ENCODE measurements around the gene CPA1. TPM values are rescaled to one million over a fixed set of nuclear protein-coding genes. Genes with fewer than 3 reads are reported as not detected.

Gene CPA1
- total RNA-seq, 1 donor from 2014 or later = not detected

- DNase-seq (ENCODE audit: low read depth) = no peak
- H3K4me3 ChIP-seq (ENCODE audit: low read depth, low read length) = no peak overlapping the region
- no peak for TF ChIP-seq CTCF (conservative IDR thresholded peaks at IDR 0.05; ENCODE audit: low read depth, low read length)
Measured at GRCh38 chr7:130362251-130362816, 18.0 kb upstream of the CPA1 start.

- no peak overlapping the region for H3K4me3 ChIP-seq (ENCODE audit: low read depth, low read length)
- TF ChIP-seq CTCF (conservative IDR thresholded peaks at IDR 0.05; ENCODE audit: low read depth, low read length) = no peak
- peak; percentile 96 for DNase-seq (ENCODE audit: low read depth)
Measured at GRCh38 chr7:130363026-130363847, 17.1 kb upstream of the CPA1 start.

GRCh38 chr7:130364451-130364850 lies 15.8 kb upstream of the CPA1 start:
- no peak for DNase-seq (ENCODE audit: low read depth)

GRCh38 chr7:130365088-130365487 lies 15.2 kb upstream of the CPA1 start:
- H3K4me3 ChIP-seq (ENCODE audit: low read depth, low read length) = no peak overlapping the region
- DNase-seq (ENCODE audit: low read depth) = no peak
- no peak for TF ChIP-seq CTCF (conservative IDR thresholded peaks at IDR 0.05; ENCODE audit: low read depth, low read length)

More at GRCh38 chr7:130364451-130364850, 15.8 kb upstream of the CPA1 start:
- TF ChIP-seq CTCF (conservative IDR thresholded peaks at IDR 0.05; ENCODE audit: low read depth, low read length) = no peak
- H3K4me3 ChIP-seq (ENCODE audit: low read depth, low read length) = no peak overlapping the region

GRCh38 chr7:130365511-130366441 lies 14.5 kb upstream of the CPA1 start:
- no peak for TF ChIP-seq CTCF (conservative IDR thresholded peaks at IDR 0.05; ENCODE audit: low read depth, low read length)
- no peak overlapping the region for H3K4me3 ChIP-seq (ENCODE audit: low read depth, low read length)
- no peak for DNase-seq (ENCODE audit: low read depth)

- no peak for TF ChIP-seq CTCF (conservative IDR thresholded peaks at IDR 0.05; ENCODE audit: low read depth, low read length)
- no peak for DNase-seq (ENCODE audit: low read depth)
- H3K4me3 ChIP-seq (ENCODE audit: low read depth, low read length) = no peak overlapping the region
Measured at GRCh38 chr7:130366564-130366963, 13.7 kb upstream of the CPA1 start.

All from epithelial cell of proximal tubule (primary cell).